Esophagus muscularis mucosa (tissue), 4 donors: ENCODE results near the gene DCC. TPM values are rescaled to one million over a fixed set of nuclear protein-coding genes. Genes with fewer than 3 reads are reported as not detected.

Experiments
- DNase-seq: peaks from one replicate; pipeline ENCODE4 v3.0.0-alpha.2; 2017; ENCODE audit errors: extremely low spot score
- H3K27ac ChIP-seq, 4 donors: fragments of 200-600 bp; sonication (generic); replicated peaks in 1 of 4; 1 replicate in 3 of 4; 2 replicates in 1 of 4; pipeline ENCODE4 v1.5.1; 2016 to 2019; ENCODE audit warnings: mild to moderate bottlenecking in 1 of 4
- H3K27me3 ChIP-seq, 4 donors: fragments of 200-600 bp; sonication (generic); one replicate each; pipeline versions ENCODE4 v1.5.1 to v1.6.0; 2016 to 2019
- H3K36me3 ChIP-seq, 4 donors: fragments of 200-600 bp; sonication (generic); one replicate each; pipeline ENCODE4 v1.5.1; 2016 to 2019
- H3K4me1 ChIP-seq, 4 donors: fragments of 200-600 bp; sonication (generic); one replicate each; pipeline ENCODE4 v1.5.1; 2016 to 2019
- H3K4me3 ChIP-seq, 4 donors: fragments of 200-600 bp; sonication (generic); 1 replicate in 2 of 4; 2 replicates in 2 of 4; pipeline ENCODE4 v1.5.1; 2016 to 2019; ENCODE audit warnings: mild to moderate bottlenecking in 4 of 4, moderate library complexity in 1 of 4
- H3K9me3 ChIP-seq, 4 donors: fragments of 200-600 bp; sonication (generic); 1 replicate in 3 of 4; 2 replicates in 1 of 4; pipeline ENCODE4 v1.5.1; 2016 to 2019
- EP300 ChIP-seq: sonication (generic); formaldehyde crosslinking; IDR thresholded peaks from one replicate; pipeline ENCODE4 v1.6.1; 2017; ENCODE audit warnings: antibody characterized with exemption
- POLR2A ChIP-seq: fragments of 450-650 bp; IDR thresholded peaks from one replicate; pipeline ENCODE4 v1.6.1; 2017; ENCODE audit warnings: antibody characterized with exemption, moderate library complexity, mild to moderate bottlenecking, low read depth
- POLR2AphosphoS5 ChIP-seq, 2 donors: sonication (generic); formaldehyde crosslinking; IDR thresholded peaks; one replicate each; pipeline ENCODE4 v1.6.1; 2017; ENCODE audit warnings: antibody characterized with exemption in 2 of 2
- WGBS: methylation state at CpG from one replicate; pipeline ENCODE4 v1.1.5; 2018; 5-methylcytosine and 5-hydroxymethylcytosine counted together
- intact Hi-C: fragments of 100-400 bp; cut with DNase I; formaldehyde crosslinking; loops from one replicate; pipeline ENCODE4 v1.15.1; 2023
- total RNA-seq, 4 donors: library from RNA; depleted of rRNA; stranded (reverse); fragments of >200 nt; gene quantifications; one replicate each; pipeline versions ENCODE4 v1.1.0 to v1.2.1, GENCODE V29; 2016
- TF ChIP-seq, protein P1 (sequence below), 3 experiments: fragments of 200-600 bp in 2 of 3; fragments of 450-650 bp in 1 of 3; sonication (generic) in 2 of 3; IDR thresholded peaks; one replicate each; pipeline ENCODE4 v1.5.1; 2017 to 2019; ENCODE audit warnings: antibody characterized with exemption in 3 of 3, mild to moderate bottlenecking in 2 of 3, moderate library complexity in 1 of 3

The DCC gene
- total RNA-seq, 4 donors from 2014 or later: 0.46 to 0.99 (median 0.83) TPM; not detected in 1

DNA sequence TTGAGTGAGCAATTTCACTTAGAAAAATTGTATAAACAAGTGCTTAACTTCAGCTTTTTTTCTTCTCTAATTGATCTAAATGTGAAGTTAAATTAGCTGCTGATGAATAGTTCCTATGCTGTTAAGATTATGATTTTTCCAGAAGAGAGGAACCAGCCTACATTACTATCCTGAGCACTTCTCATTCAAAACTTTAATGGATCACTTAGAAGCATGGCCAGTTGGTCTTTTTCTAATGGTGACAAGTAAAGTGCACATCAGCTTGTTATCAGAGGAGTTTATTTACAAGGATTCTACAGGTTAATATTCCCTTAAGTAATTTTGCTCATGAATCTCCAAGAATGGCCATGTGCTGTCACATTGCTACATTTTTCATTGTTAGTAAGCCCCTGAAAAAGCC, 37.1 kb downstream of the DCC start:
- TF ChIP-seq, protein P1, sequence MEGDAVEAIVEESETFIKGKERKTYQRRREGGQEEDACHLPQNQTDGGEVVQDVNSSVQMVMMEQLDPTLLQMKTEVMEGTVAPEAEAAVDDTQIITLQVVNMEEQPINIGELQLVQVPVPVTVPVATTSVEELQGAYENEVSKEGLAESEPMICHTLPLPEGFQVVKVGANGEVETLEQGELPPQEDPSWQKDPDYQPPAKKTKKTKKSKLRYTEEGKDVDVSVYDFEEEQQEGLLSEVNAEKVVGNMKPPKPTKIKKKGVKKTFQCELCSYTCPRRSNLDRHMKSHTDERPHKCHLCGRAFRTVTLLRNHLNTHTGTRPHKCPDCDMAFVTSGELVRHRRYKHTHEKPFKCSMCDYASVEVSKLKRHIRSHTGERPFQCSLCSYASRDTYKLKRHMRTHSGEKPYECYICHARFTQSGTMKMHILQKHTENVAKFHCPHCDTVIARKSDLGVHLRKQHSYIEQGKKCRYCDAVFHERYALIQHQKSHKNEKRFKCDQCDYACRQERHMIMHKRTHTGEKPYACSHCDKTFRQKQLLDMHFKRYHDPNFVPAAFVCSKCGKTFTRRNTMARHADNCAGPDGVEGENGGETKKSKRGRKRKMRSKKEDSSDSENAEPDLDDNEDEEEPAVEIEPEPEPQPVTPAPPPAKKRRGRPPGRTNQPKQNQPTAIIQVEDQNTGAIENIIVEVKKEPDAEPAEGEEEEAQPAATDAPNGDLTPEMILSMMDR (IDR thresholded peaks at IDR 0.05): no peak
- no peak for TF ChIP-seq EP300
- no peak for TF ChIP-seq POLR2A
- no peak for TF ChIP-seq POLR2AphosphoS5 (IDR thresholded peaks at IDR 0.05)
- Histone ChIP-seq H3K4me3 (no peak overlapping the region), H3K27me3 (no peaks in the 10 kb centered on the region), H3K9me3 (no peaks in the 10 kb centered on the region), H3K4me1 (no peaks in the 10 kb centered on the region), H3K36me3 (no peaks in the 10 kb centered on the region), H3K27ac (no peak overlapping the region)
- no peak for DNase-seq
- intact Hi-C loops: no loop called here

DNA sequence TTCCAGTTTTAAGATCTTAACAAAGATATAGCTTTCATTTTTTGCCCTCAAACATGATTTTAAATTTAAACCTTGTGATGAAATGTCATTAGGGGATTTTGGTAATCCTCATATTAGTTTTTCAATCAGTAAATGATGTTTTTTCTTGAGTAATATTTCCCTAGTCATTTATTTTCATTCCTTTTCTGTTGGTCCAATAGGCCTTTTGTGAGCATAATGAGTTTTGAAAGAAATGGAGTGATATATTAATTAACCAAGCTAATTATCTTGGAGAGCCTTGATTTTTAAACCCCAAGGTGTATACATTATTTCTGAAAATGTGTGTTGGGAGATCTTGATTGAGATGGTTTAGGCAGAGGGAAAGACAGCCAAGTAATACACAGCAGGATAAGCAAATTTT, 46.3 kb downstream of the DCC start:
- H3K36me3 ChIP-seq: no peaks in the 10 kb centered on the region
- no peak for DNase-seq
- no peak overlapping the region for H3K27ac ChIP-seq
- H3K9me3 ChIP-seq: no peaks in the 10 kb centered on the region
- H3K4me1 ChIP-seq: no peaks in the 10 kb centered on the region
- intact Hi-C loops: no loop called here
- no peak for TF ChIP-seq POLR2A
- no peak for TF ChIP-seq EP300
- TF ChIP-seq, protein P1 (IDR thresholded peaks at IDR 0.05): no peak
- no peak for TF ChIP-seq POLR2AphosphoS5 (IDR thresholded peaks at IDR 0.05)
- H3K4me3 ChIP-seq: no peak overlapping the region
- no peaks in the 10 kb centered on the region for H3K27me3 ChIP-seq

DNA sequence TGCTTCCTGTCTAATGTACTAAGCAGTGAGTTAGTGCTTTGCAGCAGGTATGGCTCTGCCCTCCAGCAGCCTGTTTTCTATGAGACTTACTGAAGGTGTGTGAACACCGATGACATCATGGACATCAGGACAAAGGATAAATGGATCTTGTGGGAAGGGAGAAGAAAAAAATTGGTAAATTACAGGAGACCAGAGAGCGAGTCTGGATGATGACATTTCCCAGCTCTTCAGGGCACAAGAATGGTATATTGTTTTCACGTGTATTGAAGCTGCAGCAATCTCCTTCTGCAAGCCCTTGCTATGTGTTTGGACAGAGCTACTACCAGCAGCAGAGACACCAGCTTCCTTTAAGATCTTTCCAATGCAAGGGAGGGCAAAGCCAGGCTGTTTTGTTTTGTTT, 47.2 kb downstream of the DCC start:
- Histone ChIP-seq H3K27me3 (no peaks in the 10 kb centered on the region), H3K9me3 (no peaks in the 10 kb centered on the region), H3K4me3 (no peak overlapping the region), H3K36me3 (no peaks in the 10 kb centered on the region), H3K4me1 (no peaks in the 10 kb centered on the region), H3K27ac (no peak overlapping the region)
- no peak for DNase-seq
- WGBS: 70% methylated on average over 3 of the region's 3 CpGs
- TF ChIP-seq, protein P1 (IDR thresholded peaks at IDR 0.05): no peak
- TF ChIP-seq POLR2A (no peak), POLR2AphosphoS5 (IDR thresholded peaks at IDR 0.05) (no peak), EP300 (no peak)
- intact Hi-C loops: no loop called here

DNA sequence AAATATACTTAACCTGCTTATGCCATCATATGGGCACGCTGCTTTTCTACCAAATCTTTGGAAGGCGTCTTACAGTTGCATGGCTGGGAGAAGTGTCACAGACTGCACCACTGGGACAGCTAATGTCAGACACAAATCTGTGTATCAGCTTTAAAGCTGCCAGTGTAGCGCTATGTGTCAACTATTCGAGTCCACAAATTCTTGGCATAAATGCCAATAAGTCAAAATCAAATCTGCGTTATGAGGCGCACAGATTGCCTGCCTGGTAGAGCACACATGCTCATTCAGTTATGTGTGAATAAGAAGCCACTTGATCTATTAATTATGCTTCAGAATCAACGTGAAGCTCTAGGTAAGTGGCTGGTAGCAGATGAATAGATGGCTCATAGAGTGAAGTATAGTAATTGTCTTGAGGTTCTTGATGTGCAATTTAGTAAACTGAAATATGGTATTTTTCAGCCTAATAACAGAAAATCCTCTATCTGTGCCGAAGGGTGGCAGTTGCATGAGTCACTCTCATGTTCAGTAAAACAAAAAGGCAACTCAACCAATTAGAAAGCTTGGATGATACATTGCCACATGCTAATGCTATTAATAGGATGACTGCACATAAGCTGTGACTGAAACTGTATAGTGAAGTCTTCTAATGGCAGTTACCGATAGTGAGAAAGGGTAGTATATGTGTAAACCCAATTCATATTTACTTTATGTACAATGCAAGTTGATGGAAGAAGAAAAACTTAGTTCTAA, 52.0 kb downstream of the DCC start:
- 86% methylated on average over 9 of the region's 9 CpGs for WGBS
- DNase-seq: no peak
- no peaks in the 10 kb centered on the region for H3K9me3 ChIP-seq
- H3K4me1 ChIP-seq: no peaks in the 10 kb centered on the region
- H3K27ac ChIP-seq: no peak overlapping the region
- TF ChIP-seq POLR2AphosphoS5 (IDR thresholded peaks at IDR 0.05) (no peak), EP300 (no peak), POLR2A (no peak)
- TF ChIP-seq, protein P1 (IDR thresholded peaks at IDR 0.05): no peak
- intact Hi-C loops: no loop called here
- H3K36me3 ChIP-seq: no peaks in the 10 kb centered on the region
- H3K27me3 ChIP-seq: no peaks in the 10 kb centered on the region
- no peak overlapping the region for H3K4me3 ChIP-seq

DNA sequence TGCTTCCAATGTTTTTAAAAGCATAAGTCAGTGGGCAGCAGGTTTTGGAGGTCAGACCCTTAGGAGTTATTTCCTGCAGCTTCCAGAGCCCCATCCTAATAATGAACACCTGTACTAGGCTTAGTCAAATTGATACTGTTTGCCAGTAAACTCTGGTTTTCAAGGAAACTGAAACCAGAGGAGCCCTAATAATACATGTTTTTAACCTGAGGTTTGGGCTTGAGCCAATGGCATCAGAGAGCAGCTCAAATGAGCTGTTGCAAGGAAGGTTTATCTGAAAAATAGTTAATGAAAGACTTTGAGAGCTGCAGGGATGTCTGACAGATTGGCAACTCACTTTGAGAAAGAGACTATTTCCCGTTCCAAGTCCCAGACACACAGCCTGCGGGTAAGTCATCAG, 54.6 kb downstream of the DCC start:
- 34% methylated on average over 2 of the region's 2 CpGs for WGBS

More for the DNA sequence above, 54.6 kb downstream of the DCC start:
- H3K27ac ChIP-seq: no peak overlapping the region
- no peak for DNase-seq
- no peaks in the 10 kb centered on the region for H3K27me3 ChIP-seq
- TF ChIP-seq POLR2A (no peak), POLR2AphosphoS5 (IDR thresholded peaks at IDR 0.05) (no peak)
- TF ChIP-seq, protein P1 (IDR thresholded peaks at IDR 0.05): no peak
- H3K36me3 ChIP-seq: no peaks in the 10 kb centered on the region
- H3K4me1 ChIP-seq: no peaks in the 10 kb centered on the region
- H3K9me3 ChIP-seq: no peaks in the 10 kb centered on the region
- intact Hi-C loops: no loop called here
- no peak overlapping the region for H3K4me3 ChIP-seq
